GOT3 (cell line): ENCODE data around the gene LILRB2.
"Not testable (repeated sequence)": the region's sequence is repeated elsewhere in the genome, so short reads cannot be mapped to it uniquely, and the experiment has no call there.

ENCODE experiments used
- DNase-seq: peaks from one replicate; lab custom pipeline; 2025; ENCODE audit warnings: mixed read lengths; lab: John Stamatoyannopoulos, UW

LILRB2 gene

GRCh38 chr19:54281007-54281728, at the start of gene LILRB2:
LILRB2 (minus strand) TSS chr19:54281110; CDS start chr19:54280496, 614 bp downstream.
- DNase-seq, result no peak

GRCh38 chr19:54329476-54330165, 48.7 kb upstream of the LILRB2 start:
- no peak for DNase-seq

- DNase-seq, result not testable (repeated sequence)
Observed at GRCh38 chr19:54328781-54329180, 47.9 kb upstream of the LILRB2 start.

GRCh38 chr19:54325631-54326030, 44.7 kb upstream of the LILRB2 start:
- DNase-seq, result no peak

- no peak for DNase-seq
Observed at GRCh38 chr19:54325194-54325621, 44.3 kb upstream of the LILRB2 start.

GRCh38 chr19:54324071-54324470, 43.2 kb upstream of the LILRB2 start:
- no peak for DNase-seq

- not testable (repeated sequence) for DNase-seq
Observed at GRCh38 chr19:54322934-54323333, 42.0 kb upstream of the LILRB2 start.

GRCh38 chr19:54322295-54322694, 41.4 kb upstream of the LILRB2 start:
- DNase-seq, result not testable (repeated sequence)

GRCh38 chr19:54319892-54320670, 39.2 kb upstream of the LILRB2 start:
- no peak for DNase-seq

GRCh38 chr19:54319049-54319448, 38.1 kb upstream of the LILRB2 start:
- no peak for DNase-seq

- DNase-seq, result no peak
Observed at GRCh38 chr19:54317965-54318240, 37.0 kb upstream of the LILRB2 start.

- DNase-seq, result no peak
Observed at GRCh38 chr19:54317108-54317964, 36.4 kb upstream of the LILRB2 start.

- no peak for DNase-seq
Observed at GRCh38 chr19:54316746-54317107, 35.8 kb upstream of the LILRB2 start.

- no peak for DNase-seq
Observed at GRCh38 chr19:54315956-54316355, 35.0 kb upstream of the LILRB2 start.

GRCh38 chr19:54312436-54313377, 31.8 kb upstream of the LILRB2 start, which contains the start of gene LILRA5:
LILRA5 (minus strand) TSS chr19:54313166; CDS start chr19:54313019, 147 bp downstream.
- DNase-seq, result no peak

GRCh38 chr19:54312011-54312410, 31.1 kb upstream of the LILRB2 start:
- DNase-seq, result no peak

GRCh38 chr19:54311486-54311885, 30.6 kb upstream of the LILRB2 start:
- DNase-seq, result no peak

GRCh38 chr19:54310543-54310942, 29.6 kb upstream of the LILRB2 start:
- DNase-seq, result no peak

- DNase-seq, result no peak
Observed at GRCh38 chr19:54309811-54310210, 28.9 kb upstream of the LILRB2 start.

GRCh38 chr19:54307389-54308020, 26.6 kb upstream of the LILRB2 start:
- no peak for DNase-seq
